ENCODE measurements around the gene FBXO17.
"Not testable (repeated sequence)": the region's sequence is repeated elsewhere in the genome, so short reads cannot be mapped to it uniquely, and the experiment has no call there.

Gene FBXO17

DNA sequence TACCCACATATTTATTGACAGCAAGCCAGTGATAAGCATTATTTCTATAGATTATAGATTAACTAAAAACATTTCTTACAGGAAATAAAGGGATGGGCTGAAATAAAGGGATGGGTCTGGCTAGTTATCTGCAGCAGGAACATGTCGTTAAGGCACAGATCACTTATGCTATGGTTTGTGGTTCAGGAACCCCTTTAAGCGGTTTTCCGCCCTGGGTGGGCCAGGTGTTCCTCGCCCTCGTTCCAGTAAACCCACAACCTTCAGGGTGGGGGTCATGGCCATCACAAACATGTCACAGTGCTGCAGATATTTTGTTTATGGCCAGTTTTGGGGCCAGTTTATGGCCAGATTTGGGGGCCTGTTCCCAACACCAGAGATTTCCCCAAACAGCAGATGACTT is 34.1 kb downstream of the FBXO17 start:
- not testable (repeated sequence) for DNase-seq

DNA sequence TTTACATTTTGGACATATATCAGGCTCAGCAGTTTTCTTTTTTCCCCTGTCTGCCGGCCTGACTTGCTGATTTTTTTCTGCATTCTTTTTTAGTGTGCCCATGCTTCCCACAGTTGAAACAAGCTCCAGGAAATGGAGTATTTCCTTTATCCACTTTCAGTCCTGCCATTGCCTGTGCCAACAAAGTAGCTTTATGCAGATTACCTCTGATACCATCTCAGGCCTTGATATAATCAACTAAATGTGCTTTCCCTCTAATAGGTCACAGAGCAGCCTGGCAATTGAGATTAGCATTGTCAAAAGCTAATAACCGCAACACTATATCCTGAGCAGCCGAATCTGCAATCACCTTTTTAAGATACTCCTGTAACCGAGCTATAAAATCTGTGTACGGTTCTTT is 35.6 kb downstream of the FBXO17 start:
- DNase-seq = no peak

DNA sequence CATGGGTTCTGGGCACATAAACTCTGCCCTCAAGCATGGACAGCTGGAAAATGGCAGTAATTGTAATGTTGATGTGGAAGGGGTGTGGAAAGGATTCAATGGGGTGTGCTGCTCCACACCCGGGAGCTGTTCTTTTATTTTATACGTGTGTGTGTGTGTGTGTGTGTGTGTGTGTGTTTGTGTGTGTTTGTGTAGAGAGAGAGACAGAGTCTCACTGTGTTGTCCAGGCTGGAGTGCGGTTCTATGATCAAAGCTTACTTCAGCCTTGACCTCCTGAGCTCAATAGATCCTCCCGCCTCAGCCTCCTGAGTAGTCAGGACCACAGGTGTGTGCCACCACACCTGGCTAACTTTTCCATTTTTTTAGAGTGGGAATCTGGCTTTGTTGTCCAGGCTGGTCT is 42.0 kb downstream of the FBXO17 start:
- no peak for DNase-seq

DNA sequence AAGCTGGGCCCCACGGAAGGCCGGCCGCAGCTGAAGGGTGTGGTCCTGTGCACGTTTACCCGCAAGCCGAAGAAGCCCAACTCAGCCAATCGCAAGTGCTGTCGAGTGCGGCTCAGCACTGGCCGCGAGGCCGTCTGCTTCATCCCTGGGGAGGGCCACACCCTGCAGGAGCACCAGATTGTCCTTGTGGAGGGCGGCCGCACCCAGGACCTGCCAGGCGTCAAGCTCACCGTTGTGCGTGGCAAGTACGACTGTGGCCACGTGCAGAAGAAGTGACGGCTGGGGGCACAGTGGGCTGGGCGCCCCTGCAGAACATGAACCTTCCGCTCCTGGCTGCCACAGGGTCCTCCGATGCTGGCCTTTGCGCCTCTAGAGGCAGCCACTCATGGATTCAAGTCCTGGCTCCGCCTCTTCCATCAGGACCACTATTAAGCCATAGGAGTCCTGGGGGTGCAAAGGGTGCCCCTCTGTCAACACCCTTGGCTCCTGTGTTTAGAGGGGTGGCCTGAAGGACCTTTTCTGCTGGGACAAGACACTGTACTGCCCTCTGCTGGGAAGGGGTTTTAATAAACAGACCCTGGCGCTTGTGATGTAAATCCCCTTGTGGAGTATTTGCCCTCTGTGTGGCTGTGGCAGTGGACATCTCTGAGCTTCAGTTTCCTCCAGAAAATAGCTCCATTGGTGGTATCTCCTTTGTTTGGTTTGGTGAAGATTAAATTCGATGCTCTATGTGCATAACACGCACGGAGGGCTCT is 42.9 kb downstream of the FBXO17 start:
- peak; percentile 32 for DNase-seq

DNA sequence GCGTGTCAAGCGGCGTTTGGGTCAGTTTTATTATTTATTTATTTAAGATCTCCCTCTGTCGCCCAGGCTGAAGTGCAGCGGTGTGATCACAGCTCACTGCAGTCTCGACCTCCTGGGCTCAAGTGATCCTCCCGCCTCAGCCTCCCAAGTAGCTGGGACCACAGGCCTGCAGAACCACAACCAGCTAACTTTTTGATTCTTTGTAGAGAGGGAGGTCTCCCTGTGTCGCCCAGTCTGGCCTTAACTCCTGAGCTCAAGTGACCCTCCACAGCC is 44.1 kb downstream of the FBXO17 start:
- no peak for DNase-seq

DNA sequence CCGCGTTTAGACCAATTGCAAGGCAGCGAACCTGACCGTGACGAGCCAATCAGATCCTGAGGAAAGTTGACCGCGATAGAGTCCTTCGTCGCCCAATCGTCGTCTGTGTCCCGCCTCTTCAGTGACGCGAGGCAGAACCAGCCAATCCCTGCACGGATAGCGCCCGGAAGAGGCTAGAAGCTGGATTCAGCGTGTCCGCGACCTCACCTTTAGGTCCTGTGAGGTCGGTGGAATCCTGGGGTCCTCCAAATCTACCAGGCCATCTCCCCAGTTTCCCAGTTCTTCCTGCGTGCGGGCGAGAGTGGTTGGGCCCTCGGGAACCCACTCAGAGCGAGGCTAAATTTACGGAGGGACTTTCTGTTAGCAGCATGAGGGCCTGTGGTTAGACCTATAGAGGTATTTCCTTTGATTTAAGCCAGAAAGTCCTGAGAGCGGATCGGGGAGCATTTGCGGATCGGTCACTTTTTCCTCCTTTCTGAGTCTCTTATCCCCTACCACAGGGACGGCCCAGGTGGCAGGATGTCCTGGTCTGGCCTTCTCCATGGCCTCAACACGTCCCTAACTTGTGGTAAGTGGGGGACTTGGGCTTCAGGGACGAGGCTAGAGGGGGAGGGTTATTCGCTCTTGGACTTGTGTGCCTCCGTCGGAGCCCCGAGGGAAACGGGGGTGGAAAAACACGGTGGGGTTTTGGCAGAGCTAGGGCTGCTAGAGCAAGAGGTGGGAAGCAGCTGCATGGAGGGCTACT is 44.6 kb downstream of the FBXO17 start, which contains the start of gene MRPS12:
MRPS12 (plus strand) TSS at position 169 of the 745 bp plus-strand sequence; CDS start at position 520, 351 bp downstream.
- DNase-seq = peak; percentile 97

DNA sequence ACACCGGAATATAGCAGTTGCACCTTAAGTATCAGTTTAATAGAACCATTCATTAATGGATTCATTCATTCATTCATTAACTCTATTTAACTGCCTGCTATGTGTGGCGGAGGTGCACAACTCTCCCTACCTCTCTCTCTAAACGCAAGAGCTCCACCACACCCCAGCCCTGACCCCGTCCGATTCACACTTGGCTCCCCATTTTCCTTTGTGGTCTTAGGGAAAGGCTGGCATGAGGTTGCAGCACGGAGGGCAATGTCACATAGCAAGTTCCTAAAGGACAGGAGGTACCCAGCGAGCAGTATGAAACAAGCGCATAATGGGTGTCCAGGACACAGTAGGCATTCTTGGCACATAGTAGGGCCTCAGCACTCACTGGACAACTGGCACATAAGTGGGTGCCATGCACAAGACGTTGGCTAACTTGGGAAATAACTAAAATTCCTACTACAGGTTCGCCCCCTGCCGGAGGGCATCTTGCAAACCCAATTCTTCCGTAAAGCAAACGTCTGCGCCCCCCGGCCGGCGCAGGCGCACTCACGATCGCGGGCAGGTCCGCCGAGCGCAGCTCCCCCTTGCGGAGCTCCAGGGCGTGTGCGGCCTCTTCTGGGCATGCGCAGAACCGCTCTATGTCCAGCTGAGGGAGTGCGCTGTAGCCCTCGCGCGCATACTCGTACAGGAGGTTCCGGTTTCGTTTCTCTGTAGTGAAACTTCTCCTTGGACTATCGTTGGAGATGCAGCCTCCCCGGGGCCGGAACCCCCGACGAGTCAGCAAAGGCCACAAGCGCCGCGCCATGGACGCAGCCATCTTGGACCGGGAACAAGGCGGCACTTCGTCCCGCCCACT is 45.4 kb downstream of the FBXO17 start, which contains the start of gene SARS2:
SARS2 (minus strand) TSS at position 835 of the 847 bp plus-strand sequence; CDS start at position 808, 27 bp downstream.
- DNase-seq = peak; percentile 92

DNA sequence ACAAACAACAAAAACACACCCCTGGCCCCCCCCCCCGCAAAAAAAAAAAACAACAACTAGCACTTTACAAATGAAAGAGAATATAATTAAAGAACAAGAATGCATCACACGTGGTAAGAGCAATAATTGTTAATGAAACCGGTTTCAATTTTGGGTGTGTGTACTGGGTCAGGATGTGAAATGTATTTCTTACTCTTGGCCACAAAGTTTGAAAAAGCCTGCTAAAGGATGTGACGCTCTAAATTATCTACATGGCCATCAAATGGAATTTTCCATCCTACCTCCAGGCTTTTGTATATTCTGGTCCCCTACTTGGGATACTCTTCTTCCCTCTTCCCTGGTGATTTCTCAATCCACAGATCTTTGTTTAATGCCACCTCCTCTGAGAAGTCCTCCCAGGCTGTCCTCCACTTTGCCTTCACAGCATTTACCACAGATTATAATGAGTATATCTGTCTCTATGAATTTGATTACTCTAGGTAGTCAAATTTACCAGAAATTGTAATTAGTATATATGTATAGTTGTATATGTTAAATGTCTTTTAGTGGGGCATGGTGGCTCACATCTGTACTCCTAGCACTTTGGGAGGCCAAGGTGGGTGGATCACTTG is 47.0 kb downstream of the FBXO17 start:
- no peak for DNase-seq

DNA sequence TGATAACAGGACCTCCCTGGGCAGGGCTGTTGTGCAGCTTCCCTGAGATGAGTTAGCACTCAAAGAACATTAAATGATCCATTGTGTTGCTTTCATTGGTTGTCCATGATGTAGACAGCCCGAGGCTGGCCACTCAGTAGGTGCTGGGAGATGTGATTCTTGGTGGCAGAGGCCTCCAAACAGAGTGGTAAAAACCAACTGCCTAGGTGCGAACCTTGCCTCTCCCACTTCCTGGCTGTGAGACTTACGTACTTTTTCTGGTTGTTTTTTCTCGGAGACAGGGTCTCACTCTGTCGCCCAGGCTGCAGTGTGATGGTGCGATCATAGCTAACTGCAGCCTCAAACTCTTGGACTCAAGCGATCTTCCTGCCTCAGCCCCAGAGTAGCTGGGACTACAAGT is 51.2 kb downstream of the FBXO17 start:
- DNase-seq = peak; percentile 37

DNA sequence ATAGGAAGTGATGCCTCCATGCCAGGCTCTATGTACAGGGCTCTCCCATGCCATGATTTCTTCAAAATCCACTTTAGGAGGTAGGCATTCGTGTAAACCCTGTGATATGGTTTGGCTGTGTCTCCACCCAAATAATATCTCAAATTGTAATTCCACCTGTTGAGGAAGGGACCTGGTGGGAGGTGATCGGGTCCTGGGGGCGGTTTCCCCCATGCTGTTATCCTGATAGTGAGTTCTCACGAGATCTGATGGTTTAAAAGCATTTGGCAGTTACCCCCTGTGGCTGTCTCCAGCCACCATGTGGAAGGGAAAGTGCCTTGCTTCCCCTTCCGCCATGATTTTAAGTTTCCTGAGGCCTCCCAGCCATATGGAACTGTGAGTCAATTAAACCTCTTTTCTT is 53.1 kb downstream of the FBXO17 start:
- DNase-seq = no peak

DNA sequence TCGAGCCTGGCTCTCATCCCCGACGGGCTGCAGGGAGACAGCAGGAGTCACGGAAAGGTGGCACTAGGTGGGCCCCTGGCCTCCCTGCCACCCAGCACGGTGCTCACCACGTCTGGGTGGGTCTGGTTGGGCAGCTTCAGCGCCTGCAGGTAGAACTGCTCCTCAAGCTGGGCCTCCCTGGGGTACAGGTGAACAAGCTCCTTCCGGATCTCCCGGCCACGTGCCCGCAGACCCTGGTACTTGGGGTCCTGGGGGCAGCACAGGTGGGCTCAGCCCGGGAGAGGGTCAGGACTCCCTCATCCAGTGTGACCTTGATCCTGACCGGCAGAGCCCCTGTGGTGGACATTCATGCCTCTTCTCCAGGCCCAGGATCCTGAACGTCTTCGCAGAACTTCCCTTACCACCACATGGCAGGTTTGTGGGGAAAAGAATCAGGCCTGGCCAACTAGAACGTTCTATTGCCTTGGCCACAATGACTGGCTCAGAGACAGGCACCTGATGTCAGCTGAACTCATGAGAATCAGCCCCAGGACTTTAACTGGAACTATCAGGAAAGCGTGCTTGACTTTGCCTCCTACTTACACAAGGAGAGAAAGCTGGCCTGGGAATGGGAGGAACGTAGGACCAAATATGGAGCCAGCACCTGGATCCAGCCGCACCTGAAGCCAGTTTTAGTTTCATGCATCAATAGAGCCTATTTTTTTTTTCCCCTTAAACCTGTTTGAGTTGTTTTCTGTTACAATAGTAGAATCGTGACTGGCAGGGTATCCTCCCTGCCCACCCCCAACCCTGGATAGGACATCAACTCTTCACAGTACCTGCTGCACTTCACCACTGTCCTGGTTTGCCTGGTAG is 53.9 kb downstream of the FBXO17 start:
- no peak for DNase-seq

DNA sequence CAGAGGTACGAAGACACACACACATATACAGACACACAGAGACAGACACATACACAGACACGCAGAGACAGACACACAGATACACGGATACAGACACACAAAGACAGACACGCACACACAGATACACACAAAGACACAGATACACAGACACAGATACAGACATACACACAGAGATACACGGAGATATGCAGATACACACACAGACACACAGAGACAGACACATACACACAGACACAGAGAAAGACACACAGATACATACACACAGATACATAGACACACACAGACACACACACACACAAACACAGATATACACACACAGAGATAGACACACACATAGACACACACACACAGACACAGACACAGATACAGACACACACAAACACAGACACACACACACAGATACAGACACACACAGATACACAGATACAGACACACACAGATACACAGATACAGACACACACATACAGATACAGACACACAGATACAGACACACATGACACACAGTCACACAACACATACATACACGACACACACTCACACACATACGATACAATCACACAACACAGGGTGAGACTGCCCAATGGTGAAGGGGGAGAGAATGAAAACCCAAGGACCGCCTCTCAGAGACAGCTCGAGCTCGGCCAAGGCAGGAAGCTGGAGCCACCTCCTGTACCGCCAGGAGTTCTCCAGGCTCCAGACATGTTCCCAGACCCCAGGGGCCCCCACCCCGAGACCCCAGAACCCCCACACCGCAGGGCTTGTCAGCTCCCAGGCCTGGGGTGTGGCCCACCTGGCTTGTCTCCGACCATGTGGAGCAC is 54.7 kb downstream of the FBXO17 start:
- no peak for DNase-seq

DNA sequence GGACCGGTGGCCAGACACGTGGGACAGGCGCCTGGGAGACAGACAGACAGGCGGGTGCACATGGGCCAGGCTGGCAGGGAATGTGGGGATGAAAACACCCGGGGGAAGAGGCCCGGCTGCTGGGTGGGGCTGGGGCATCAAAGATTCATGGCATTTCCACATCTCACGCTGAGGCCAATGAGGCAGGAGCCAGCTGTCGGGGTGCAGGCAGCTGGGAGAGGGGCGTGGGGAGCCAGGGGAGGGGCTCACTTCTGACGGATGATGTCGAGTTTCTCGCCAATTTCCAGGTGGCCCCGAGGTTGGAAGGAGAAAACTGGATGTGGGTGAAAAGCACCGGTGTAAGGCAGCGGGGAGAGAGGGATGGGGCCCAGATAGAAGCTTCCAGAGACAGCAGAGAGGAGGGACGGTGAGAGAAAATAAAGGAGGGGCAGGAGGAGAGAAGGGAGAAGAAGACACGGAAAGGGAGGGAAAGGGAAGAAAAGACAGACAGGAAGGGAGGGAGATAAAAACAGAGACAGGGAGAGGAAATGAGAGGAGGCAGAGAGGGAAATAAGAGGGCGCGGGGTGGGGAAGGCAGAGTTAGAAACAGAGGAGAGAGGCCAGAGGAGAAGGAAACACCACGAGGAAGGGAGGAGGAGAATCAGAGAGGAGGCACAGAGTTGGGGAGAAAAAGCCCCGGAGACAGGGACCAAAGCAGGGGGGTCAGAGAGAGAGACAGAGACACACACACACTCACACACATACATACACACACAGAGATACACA is 55.5 kb downstream of the FBXO17 start:
- no peak for DNase-seq

DNA sequence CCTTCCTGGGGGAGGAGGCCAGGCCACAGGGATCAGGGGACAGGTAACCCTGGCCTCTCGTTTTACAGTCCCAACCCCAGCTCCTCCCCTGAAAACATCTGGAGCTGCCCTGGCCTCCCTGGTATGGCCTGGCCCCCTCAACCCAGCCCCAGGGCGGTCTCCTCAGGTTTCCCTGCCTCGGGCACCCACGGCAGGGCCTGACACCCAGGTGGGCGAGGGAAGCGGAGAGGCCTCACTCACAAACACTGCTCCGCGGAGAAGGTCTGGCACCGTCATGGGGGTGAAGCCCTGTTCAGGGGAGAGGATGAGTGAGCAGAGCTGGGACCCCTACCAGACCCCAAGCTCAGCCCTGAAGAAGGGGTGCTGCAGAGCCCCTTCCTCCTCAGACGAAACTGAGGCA is 57.0 kb downstream of the FBXO17 start:
- DNase-seq = no peak

DNA sequence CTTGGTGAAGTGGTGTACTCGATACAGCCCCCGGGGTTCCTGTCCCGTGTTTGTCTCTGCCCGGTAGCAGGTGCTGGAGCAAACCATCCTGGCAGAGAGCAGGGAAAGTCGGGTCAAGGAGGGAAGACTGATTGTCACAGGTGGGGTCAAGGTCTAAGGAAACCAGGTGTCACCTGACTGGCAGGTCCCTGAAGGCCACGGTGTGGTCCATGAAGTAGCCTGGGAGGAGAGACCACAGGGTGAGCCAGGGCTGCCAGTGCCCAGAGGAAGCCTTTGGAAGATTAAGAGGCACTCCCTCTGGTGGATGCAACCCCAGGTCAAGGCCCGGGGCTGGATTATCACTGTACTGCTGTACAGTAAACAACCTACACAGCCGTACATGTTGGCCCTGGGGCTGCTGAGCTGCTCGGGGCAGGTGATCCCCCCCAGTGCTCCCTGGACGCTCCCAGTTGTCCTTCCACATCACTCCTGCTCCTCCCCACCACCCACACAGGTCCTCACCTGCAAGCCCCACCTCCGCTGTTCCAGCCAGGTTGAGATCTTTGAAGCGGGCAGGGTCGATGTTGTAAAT is 57.5 kb downstream of the FBXO17 start:
- DNase-seq = no peak

DNA sequence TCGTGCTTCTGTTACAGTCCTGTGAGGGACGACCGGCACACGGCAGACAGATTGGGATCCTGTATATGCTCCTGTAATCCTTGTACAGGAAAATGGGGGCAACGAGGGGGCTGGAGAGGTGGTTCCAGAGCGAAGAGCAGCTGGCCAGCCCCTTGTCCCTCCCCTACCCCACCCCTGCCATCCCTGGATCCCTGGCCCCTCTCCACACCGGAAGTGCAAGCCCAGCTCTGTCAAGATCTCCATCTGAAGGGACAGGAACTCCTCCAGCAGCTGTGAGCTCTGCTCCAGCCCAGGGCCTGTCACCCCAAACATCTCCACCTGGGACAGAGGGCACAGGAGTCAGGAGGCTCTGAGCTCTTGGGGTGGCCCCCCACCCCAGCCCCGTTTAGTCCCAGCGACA is 58.0 kb downstream of the FBXO17 start:
- no peak for DNase-seq

DNA sequence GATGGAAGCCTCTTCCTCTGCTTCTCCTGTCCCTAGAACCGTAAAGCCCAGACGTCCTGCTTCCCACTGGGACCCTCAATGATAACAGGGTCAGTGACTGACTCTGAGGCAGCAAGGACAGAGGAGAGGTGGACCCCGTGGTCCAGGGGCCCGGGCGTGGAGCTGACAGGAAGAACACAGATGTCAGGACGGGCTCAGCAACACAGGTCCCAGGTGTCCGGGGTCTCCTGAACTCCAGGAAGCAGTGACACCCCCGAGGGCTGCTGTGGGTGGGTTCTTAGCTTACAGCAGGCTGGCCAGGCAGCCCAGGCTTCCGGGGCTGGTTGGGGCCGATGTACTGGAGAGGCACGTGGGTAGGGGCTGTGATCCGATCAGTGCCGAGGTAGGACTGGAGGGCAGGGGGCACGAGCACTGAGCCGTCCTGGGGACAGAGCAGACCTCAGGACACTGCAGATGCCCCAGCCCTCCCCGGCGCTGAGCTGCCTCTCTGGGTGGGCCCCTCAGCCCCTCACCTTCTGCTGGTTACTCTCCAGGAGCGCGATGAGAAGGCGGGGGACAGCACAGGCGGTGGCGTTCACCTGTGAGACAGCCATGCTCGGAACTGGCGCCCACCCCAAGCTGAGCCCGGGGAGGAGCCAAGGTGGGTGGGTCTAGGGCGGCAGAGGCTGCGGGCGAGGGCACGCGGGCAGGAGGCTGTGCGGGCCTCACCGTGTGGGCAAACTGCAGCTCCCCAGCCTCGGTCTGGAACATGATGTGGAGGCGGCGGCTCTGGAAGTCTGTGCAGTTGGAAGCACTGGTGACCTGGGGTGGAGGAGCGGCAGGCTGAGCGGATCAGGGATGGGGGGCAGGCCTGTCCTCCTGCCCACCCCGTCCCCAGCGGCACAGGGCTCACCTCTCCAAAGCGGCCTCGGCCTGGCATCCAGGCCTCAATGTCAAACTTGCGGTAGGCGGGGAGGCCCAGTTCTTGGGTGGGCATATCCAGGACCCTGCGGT is 59.9 kb downstream of the FBXO17 start:
- no peak for DNase-seq

DNA sequence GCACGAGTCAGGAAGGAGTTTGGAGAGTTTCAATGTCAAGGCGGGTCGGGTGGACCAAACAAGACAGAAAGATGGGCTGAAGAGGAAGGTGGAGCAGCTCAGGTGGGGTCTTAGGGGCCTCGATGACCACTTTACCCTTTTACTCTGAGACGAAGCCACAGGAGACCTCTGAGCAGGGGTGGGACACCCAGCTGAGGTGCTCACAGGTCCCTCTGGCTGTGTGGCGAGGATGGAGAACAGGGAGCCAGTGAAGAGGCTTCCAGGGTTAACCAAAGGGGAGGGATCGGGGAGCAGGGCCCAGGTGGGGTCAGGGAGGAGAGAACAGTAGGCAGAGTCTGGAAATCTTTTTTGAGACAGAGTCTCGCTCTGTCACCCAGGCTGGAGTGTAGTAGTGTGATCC is 61.6 kb downstream of the FBXO17 start:
- DNase-seq = no peak

Measured in activated gamma-delta T cell treated with Interleukin-2 at 50 U/mL for 16 hours (primary cell).